Measurements from ENCODE around the gene NXPH3. TPM values are rescaled to one million over a fixed set of nuclear protein-coding genes. Genes with fewer than 3 reads are reported as not detected.
"Not testable (repeated sequence)": the region's sequence is repeated elsewhere in the genome, so short reads cannot be mapped to it uniquely, and the experiment has no call there.

NXPH3 gene
- total RNA-seq, 1 donor from 2014 or later: 0.52 TPM

DNA sequence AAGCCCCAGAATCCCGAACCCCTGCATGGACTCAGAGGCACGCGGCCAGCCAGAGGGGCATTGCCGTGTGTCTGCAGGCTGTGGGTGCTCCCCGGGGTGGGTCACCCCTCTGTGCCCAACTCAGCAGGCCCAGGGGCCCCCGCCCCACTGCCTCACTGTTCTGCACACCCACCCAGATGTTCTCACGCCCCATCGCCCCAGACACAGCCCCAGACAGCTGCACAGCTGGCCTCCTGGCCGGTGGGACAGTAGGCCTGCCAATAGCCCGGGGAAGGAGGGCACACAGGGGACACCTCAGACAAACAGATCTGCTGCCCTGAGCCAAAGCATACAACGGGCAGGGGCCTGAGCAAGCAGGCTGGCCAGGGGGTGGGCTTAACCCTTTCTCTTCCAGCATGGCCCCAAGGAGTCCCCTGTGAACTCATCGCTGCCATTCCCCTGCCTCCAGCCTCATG is 27.6 kb upstream of the NXPH3 start:
- Histone ChIP-seq H3K36me3 (ENCODE audit: control insufficient read depth in 3 of 3, insufficient read depth in 3 of 3, low read length in 3 of 3) (no peaks in the 10 kb centered on the region), H3K9ac (ENCODE audit: low read depth in 1 of 3, low read length in 3 of 3) (peak overlapping the region in 1 of 3 donors; percentile 9), H3K4me1 (ENCODE audit: control insufficient read depth in 3 of 3, insufficient read depth in 3 of 3, low read length in 3 of 3) (peaks cover 3 to 14% (median 3%) of the 10 kb centered on the region in 3 donors), H3K27me3 (ENCODE audit: control insufficient read depth in 3 of 3, insufficient read depth in 3 of 3, low read length in 3 of 3) (peaks cover 0 to 10% (median 2%) of the 10 kb centered on the region in 3 donors), H3K4me3 (ENCODE audit: low read length in 3 of 3) (no peak overlapping the region), H3K9me3 (ENCODE audit: control insufficient read depth in 3 of 3, low read length in 3 of 3) (no peaks in the 10 kb centered on the region), H3K27ac (ENCODE audit: low read depth, low read length) (no peak overlapping the region)

DNA sequence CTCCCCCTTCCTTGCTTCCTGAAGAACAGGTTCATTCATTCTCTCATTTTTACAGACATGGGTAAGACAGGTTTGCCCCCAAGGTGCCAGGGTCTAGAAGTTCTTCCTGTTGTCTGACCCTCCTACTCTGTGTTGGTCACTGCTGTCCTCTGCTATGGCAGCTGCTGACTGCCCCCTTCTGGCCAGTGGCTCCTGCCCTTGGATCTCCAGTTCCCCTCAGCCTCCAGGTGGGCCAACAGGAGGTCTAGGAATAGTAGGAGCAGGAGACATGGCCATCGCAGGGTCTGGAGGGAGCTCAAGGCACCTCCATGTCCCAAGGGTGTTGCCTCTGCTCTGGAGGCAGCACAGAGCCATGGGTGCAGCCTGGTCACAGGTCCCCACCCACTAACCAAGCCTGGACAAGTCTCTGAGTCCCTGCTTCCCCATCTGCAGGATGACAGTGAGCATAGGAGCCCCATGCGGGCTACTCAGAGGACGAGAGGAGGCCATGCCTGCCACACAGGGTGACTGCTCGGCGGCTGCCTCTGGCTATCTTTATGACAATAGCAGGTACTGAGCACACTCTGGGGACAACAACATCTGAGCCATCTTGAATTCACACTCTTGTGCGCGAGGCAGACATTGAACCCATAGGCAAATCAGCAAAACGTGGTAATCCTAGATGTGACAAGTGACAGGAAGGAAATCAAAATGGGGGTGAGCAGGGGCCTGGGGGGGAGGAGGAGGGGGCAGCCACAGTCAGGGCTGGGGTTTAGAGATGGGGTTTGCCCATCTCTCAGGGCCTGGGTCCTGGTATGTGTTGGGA is 27.0 kb upstream of the NXPH3 start:
- Histone ChIP-seq H3K27me3 (ENCODE audit: control insufficient read depth in 3 of 3, insufficient read depth in 3 of 3, low read length in 3 of 3) (peaks cover 0 to 13% (median 2%) of the 10 kb centered on the region in 3 donors), H3K27ac (ENCODE audit: low read depth, low read length) (no peak overlapping the region), H3K9me3 (ENCODE audit: control insufficient read depth in 3 of 3, low read length in 3 of 3) (no peaks in the 10 kb centered on the region), H3K36me3 (ENCODE audit: control insufficient read depth in 3 of 3, insufficient read depth in 3 of 3, low read length in 3 of 3) (no peaks in the 10 kb centered on the region), H3K9ac (ENCODE audit: low read depth in 1 of 3, low read length in 3 of 3) (peak overlapping the region in 1 of 3 donors; percentile 9), H3K4me3 (ENCODE audit: low read length in 3 of 3) (no peak overlapping the region), H3K4me1 (ENCODE audit: control insufficient read depth in 3 of 3, insufficient read depth in 3 of 3, low read length in 3 of 3) (peaks cover 3 to 14% (median 3%) of the 10 kb centered on the region in 3 donors)

- H3K9ac ChIP-seq (ENCODE audit: low read depth in 1 of 3, low read length in 3 of 3): no peak overlapping the region
- H3K9me3 ChIP-seq (ENCODE audit: control insufficient read depth in 3 of 3, low read length in 3 of 3): no peaks in the 10 kb centered on the region
- H3K27me3 ChIP-seq (ENCODE audit: control insufficient read depth in 3 of 3, insufficient read depth in 3 of 3, low read length in 3 of 3): peaks cover 0 to 13% (median 2%) of the 10 kb centered on the region in 3 donors
- no peak overlapping the region for H3K27ac ChIP-seq (ENCODE audit: low read depth, low read length)
- no peak overlapping the region for H3K4me3 ChIP-seq (ENCODE audit: low read length in 3 of 3)
- H3K36me3 ChIP-seq (ENCODE audit: control insufficient read depth in 3 of 3, insufficient read depth in 3 of 3, low read length in 3 of 3): no peaks in the 10 kb centered on the region
- peaks cover 3 to 14% (median 3%) of the 10 kb centered on the region in 3 donors for H3K4me1 ChIP-seq (ENCODE audit: control insufficient read depth in 3 of 3, insufficient read depth in 3 of 3, low read length in 3 of 3)
Measured at GRCh38 chr17:49549311-49549605, 26.4 kb upstream of the NXPH3 start.

DNA sequence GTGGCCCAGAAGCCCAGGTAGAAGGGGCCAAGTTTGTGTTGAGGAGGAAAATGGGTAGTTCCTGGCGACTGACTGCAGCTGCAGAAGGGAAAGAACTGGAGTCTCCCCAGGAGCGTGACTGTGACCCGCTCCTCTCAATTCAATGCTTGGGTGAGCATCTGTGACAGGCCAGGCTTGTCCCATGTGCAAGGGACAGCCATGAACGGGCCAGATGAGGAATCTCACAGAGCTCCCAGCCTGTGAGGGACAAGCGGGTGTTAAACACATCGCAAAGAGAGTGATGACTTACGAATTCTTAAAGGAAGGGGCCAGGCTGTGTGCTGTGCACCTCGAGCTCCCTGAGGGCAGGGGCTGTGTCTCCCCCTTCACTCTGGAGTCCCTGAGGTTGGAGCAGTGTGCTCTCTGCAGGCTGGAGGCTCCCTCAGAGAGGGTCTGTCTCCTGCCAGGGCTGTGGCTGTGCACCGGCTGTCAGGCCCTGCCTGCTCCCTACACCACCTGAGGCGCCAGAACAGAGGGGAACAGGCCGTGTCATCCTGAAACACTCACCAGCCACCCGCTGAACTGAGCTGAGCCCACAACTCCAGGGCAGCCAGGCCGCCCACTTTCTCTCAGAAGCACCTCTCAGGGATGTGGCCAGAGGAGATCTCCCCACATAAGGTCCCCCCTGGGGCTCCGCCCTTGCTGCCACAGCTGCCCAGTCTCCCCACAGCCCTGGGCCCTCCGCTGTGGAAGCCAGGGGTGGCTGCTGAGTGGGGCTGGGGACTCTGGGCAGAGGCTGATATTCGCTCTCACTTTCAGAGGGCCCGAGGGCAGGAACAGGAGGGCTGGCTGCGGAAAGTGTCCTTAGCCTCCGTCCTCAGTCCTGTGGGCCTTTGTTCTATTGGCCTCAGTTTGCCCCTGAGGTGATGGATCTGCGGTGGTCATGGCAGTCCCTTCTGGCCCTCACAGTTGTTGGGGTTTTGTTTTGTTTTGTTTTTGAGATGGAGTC is 25.7 kb upstream of the NXPH3 start:
- no peaks in the 10 kb centered on the region for H3K36me3 ChIP-seq (ENCODE audit: control insufficient read depth in 3 of 3, insufficient read depth in 3 of 3, low read length in 3 of 3)
- no peak overlapping the region for H3K4me3 ChIP-seq (ENCODE audit: low read length in 3 of 3)
- peaks cover 0 to 13% (median 2%) of the 10 kb centered on the region in 3 donors for H3K27me3 ChIP-seq (ENCODE audit: control insufficient read depth in 3 of 3, insufficient read depth in 3 of 3, low read length in 3 of 3)
- no peak overlapping the region for H3K9ac ChIP-seq (ENCODE audit: low read depth in 1 of 3, low read length in 3 of 3)
- H3K9me3 ChIP-seq (ENCODE audit: control insufficient read depth in 3 of 3, low read length in 3 of 3): no peaks in the 10 kb centered on the region
- H3K27ac ChIP-seq (ENCODE audit: low read depth, low read length): no peak overlapping the region
- peaks cover 3 to 14% (median 3%) of the 10 kb centered on the region in 3 donors for H3K4me1 ChIP-seq (ENCODE audit: control insufficient read depth in 3 of 3, insufficient read depth in 3 of 3, low read length in 3 of 3)

DNA sequence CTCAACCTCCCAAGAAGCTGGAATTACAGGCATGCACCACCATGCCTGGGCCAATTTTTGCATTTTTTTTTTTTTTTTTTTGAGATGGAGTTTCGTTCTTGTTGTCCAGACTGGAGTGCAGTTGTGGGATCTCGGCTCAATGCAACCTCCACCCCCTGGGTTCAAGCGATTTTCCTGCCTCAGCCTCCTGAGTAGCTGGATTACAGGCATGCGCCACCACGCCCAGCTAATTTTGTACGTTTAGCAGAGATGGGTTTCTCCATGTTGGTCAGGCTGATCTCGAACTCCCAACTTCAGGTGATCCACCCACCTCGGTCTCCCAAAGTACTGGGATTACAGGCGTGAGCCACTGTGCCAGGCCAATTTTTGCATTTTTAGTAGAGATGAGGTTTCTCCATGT is 24.9 kb upstream of the NXPH3 start:
- H3K9ac ChIP-seq (ENCODE audit: low read depth in 1 of 3, low read length in 3 of 3); H3K4me3 ChIP-seq (ENCODE audit: low read length in 3 of 3); H3K36me3 ChIP-seq (ENCODE audit: control insufficient read depth in 3 of 3, insufficient read depth in 3 of 3, low read length in 3 of 3); H3K9me3 ChIP-seq (ENCODE audit: control insufficient read depth in 3 of 3, low read length in 3 of 3); H3K27ac ChIP-seq (ENCODE audit: low read depth, low read length): not testable (repeated sequence)
- Histone ChIP-seq H3K27me3 (ENCODE audit: control insufficient read depth in 3 of 3, insufficient read depth in 3 of 3, low read length in 3 of 3) (peaks cover 0 to 13% (median 2%) of the 10 kb centered on the region in 3 donors), H3K4me1 (ENCODE audit: control insufficient read depth in 3 of 3, insufficient read depth in 3 of 3, low read length in 3 of 3) (peaks cover 3 to 14% (median 3%) of the 10 kb centered on the region in 3 donors)

GRCh38 chr17:49551221-49552069 is 24.2 kb upstream of the NXPH3 start:
- peaks cover 0 to 18% (median 2%) of the 10 kb centered on the region in 3 donors for H3K27me3 ChIP-seq (ENCODE audit: control insufficient read depth in 3 of 3, insufficient read depth in 3 of 3, low read length in 3 of 3)
- H3K4me1 ChIP-seq (ENCODE audit: control insufficient read depth in 3 of 3, insufficient read depth in 3 of 3, low read length in 3 of 3): peaks cover 8 to 18% (median 9%) of the 10 kb centered on the region in 3 donors
- H3K4me3 ChIP-seq (ENCODE audit: low read length in 3 of 3): no peak overlapping the region
- H3K9me3 ChIP-seq (ENCODE audit: control insufficient read depth in 3 of 3, low read length in 3 of 3): no peaks in the 10 kb centered on the region
- H3K27ac ChIP-seq (ENCODE audit: low read depth, low read length): no peak overlapping the region
- no peak overlapping the region for H3K9ac ChIP-seq (ENCODE audit: low read depth in 1 of 3, low read length in 3 of 3)
- no peaks in the 10 kb centered on the region for H3K36me3 ChIP-seq (ENCODE audit: control insufficient read depth in 3 of 3, insufficient read depth in 3 of 3, low read length in 3 of 3)

- Histone ChIP-seq H3K27ac (ENCODE audit: low read depth, low read length) (no peak overlapping the region), H3K9ac (ENCODE audit: low read depth in 1 of 3, low read length in 3 of 3) (no peak overlapping the region), H3K4me1 (ENCODE audit: control insufficient read depth in 3 of 3, insufficient read depth in 3 of 3, low read length in 3 of 3) (peaks cover 8 to 15% (median 9%) of the 10 kb centered on the region in 3 donors), H3K4me3 (ENCODE audit: low read length in 3 of 3) (no peak overlapping the region), H3K9me3 (ENCODE audit: control insufficient read depth in 3 of 3, low read length in 3 of 3) (no peaks in the 10 kb centered on the region), H3K36me3 (ENCODE audit: control insufficient read depth in 3 of 3, insufficient read depth in 3 of 3, low read length in 3 of 3) (no peaks in the 10 kb centered on the region), H3K27me3 (ENCODE audit: control insufficient read depth in 3 of 3, insufficient read depth in 3 of 3, low read length in 3 of 3) (peaks cover 0 to 14% (median 1%) of the 10 kb centered on the region in 3 donors)
Measured at GRCh38 chr17:49552070-49552751, 23.5 kb upstream of the NXPH3 start.

DNA sequence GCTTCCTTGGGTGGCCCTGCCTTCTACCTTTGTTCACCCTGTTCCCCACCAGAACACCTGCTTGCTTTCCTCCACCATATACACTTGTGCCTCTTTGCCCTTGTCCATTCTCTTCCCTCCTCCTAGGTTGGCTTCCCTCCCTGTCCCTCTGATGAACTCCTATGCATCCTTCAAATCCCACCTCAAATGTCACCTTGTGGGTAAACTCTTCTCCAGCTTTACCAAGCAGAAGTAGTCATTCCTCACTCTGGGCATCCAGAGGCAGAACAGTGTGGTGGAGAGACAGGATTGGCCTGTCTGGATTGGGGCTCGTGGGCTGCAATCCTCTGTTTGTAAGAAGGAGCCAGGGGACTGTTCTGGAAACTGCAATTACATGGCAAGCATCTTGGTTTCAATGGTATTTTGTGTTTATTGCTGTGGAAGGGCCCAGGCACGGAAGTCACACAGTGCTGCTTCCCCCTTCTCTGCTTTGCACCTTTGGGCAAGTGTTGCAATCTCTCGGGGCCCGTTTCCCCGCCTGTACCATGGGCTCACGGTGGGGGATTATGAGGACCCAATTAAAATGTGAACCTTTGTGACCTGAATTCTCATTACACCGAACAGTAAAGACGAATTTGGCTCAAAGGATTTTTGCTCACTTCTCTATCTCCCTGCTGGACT is 21.9 kb upstream of the NXPH3 start:
- H3K27ac ChIP-seq (ENCODE audit: low read depth, low read length): no peak overlapping the region
- H3K27me3 ChIP-seq (ENCODE audit: control insufficient read depth in 3 of 3, insufficient read depth in 3 of 3, low read length in 3 of 3): peaks cover 0 to 13% (median 4%) of the 10 kb centered on the region in 3 donors
- H3K36me3 ChIP-seq (ENCODE audit: control insufficient read depth in 3 of 3, insufficient read depth in 3 of 3, low read length in 3 of 3): no peaks in the 10 kb centered on the region
- H3K9me3 ChIP-seq (ENCODE audit: control insufficient read depth in 3 of 3, low read length in 3 of 3): no peaks in the 10 kb centered on the region
- peaks cover 4 to 7% (median 6%) of the 10 kb centered on the region in 3 donors for H3K4me1 ChIP-seq (ENCODE audit: control insufficient read depth in 3 of 3, insufficient read depth in 3 of 3, low read length in 3 of 3)
- H3K9ac ChIP-seq (ENCODE audit: low read depth in 1 of 3, low read length in 3 of 3): no peak overlapping the region
- no peak overlapping the region for H3K4me3 ChIP-seq (ENCODE audit: low read length in 3 of 3)
